Sigmoid colon (tissue), 4 donors: ENCODE data around the gene APC.

Experiments used
- CTCF ChIP-seq, 4 experiments: fragments of 450-650 bp in 3 of 4; fragments of 200-600 bp in 1 of 4; IDR thresholded peaks; one replicate each; pipeline ENCODE4 v1.5.1; 2016 to 2019; ENCODE audit warnings: antibody characterized with exemption in 4 of 4, mild to moderate bottlenecking in 3 of 4, moderate library complexity in 2 of 4
- EP300 ChIP-seq, 4 donors: sonication (generic); formaldehyde crosslinking; IDR thresholded peaks; one replicate each; pipeline ENCODE4 v1.6.1; 2017; ENCODE audit warnings: antibody characterized with exemption in 4 of 4
- POLR2A ChIP-seq, 2 donors: fragments of 450-650 bp; IDR thresholded peaks; one replicate each; pipeline ENCODE4 v1.6.1; 2016; ENCODE audit warnings: antibody characterized with exemption in 2 of 2, mild to moderate bottlenecking in 2 of 2, moderate library complexity in 2 of 2

DNA sequence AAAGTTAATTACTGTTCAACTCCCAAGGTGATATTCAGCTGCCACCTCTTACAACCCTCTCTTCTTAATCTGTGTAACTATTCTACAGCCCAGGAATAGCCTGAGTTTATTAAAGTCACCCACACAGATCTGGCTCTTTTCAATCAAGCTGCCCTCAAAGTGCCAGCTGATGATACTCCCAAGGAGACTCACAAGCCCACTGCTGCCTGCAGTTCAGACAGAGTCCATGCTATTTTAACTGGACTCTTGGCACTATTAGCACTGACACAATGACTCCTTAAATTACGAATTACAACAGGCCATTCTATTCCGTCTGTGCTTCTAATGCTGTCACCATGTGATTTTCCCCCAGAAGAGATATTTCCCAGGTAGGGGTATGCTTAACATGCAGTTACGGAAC lies 158.0 kb downstream of the APC start:
- TF ChIP-seq POLR2A (IDR thresholded peaks at IDR 0.05), result no peak
- TF ChIP-seq CTCF (IDR thresholded peaks at IDR 0.05), result no peak
- TF ChIP-seq EP300 (IDR thresholded peaks at IDR 0.05), result no peak
